IPS DF 4.7 (cell line): ENCODE data around the gene RAB9A.
A peak's percentile ranks its signal among the peaks of the same experiment; 100 is the strongest.
"Not testable (repeated sequence)": the region's sequence is repeated elsewhere in the genome, so short reads cannot be mapped to it uniquely, and the experiment has no call there.

Experiments used
- DNase-seq: peaks from one replicate; pipeline ENCODE4 v3.0.0-alpha.2; 2013; ENCODE audit warnings: low spot score; ENCODE audit errors: extremely low read depth

Gene RAB9A

DNA sequence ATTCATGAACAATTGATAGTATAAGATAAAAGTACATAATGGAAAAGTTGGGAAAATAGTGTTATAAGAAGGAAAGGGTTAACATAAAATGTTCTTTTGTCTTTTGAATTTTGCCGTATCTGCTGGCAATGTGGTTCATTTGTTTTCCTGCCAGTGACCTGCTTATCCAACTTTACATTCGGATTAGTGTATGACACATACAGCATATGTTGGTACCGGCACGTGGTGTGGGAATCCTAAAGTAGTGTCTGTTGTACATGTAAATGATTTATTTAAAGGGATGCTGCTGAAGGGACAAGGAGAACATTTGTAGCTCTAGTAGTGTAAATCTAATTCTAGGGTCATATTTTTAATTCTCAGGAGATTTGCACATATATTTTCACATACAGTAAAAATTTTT is 11.5 kb downstream of the RAB9A start:
- no peak for DNase-seq

- no peak for DNase-seq
These were observed 13.3 kb downstream of the RAB9A start for GRCh38 chrX:13702111-13702789.

GRCh38 chrX:13703135-13703534 is 14.2 kb downstream of the RAB9A start:
- no peak for DNase-seq

GRCh38 chrX:13703589-13703988 is 14.7 kb downstream of the RAB9A start:
- no peak for DNase-seq

GRCh38 chrX:13711141-13711540 is 22.2 kb downstream of the RAB9A start:
- DNase-seq: no peak

DNA sequence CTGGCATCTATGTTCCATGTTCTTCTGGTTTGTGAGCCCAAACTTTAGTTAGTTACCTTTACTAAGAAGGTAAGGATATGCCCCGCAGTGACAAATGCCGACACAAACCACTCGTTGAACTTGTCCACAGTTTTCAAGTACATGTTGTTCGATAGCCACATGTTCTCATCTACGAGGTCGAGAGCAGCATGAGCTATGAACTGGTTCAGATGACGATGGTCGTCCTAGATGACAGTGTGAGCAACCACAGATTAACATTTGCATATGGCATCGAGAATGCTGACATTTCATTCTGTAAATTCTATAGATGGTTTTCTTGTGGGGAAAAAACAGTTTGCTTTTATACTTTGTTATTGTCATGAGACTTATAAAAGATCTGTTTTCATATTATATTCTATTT is 27.5 kb downstream of the RAB9A start:
- no peak for DNase-seq

- no peak for DNase-seq
These were observed 28.0 kb downstream of the RAB9A start for GRCh38 chrX:13716905-13717304.

- DNase-seq: no peak
These were observed 29.0 kb downstream of the RAB9A start for GRCh38 chrX:13717700-13718472.

GRCh38 chrX:13719192-13719856 is 30.4 kb downstream of the RAB9A start:
- DNase-seq: no peak

GRCh38 chrX:13721371-13721770 is 32.4 kb downstream of the RAB9A start:
- no peak for DNase-seq

DNA sequence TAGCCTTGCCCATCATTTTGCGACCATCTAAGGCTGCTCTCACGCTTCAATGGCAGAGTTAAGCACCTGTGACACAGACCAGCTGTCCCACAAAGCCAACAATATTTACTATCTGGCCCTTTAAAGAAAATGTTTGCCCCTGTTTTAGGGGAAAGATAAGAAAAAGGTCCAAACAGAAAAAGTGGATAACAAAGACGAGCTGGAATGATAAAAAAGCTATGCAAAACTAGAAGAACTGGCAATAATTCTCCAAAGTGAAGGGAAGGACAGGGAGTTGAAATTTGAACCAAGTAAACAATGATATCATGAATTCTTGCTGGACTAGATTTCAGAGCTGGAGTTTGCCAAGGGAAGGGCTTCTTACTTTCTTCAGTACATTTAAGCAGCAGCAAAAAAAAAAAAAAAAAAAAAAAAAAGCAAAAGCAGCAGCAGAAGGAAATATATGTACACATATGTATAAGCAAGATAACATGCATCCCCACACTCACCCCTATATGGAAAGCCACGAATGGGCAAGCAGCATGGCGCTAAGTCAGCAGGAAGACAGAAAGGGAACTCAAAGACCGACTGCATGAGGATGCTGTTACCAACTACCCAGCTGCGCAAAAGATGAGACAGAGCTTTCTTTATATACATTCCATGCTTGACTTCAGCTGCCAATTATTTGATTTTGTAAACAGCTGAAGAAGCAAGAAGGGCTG is 33.0 kb downstream of the RAB9A start:
- no peak for DNase-seq

GRCh38 chrX:13724878-13725277 is 36.0 kb downstream of the RAB9A start:
- not testable (repeated sequence) for DNase-seq

DNA sequence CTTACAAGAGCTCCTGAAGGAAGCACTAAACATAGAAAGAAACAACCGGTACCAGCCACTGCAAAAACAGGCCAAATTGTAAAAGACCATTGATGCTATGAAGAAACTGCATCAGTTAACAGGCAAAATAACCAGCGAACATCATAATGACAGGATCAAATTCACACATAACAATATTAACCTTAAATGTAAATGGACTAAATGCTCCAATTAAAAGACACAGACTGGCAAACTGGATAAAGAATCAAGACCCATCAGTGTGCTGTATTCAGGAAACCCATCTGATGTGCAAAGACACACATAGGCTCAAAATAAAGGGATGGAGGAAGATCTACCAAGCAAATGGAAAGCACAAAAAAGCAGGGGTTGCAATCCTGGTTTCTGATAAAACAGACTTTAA is 37.7 kb downstream of the RAB9A start:
- not testable (repeated sequence) for DNase-seq

DNA sequence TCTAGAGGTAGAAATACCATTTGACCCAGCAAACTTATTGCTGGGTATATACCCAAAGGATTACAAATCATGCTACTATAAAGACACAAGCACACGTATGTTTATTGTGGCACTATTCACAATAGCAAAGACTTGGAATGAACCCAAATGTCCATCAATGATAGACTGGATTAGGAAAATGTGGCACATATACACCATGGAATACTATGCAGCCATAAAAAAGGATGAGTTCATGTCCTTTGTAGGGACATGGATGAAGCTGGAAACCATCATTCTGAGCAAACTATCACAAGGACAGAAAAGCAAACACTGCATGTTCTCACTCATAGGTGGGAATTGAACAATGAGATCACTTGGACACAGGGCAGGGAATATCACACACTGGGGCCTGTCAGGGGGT is 41.6 kb downstream of the RAB9A start:
- DNase-seq: not testable (repeated sequence)

DNA sequence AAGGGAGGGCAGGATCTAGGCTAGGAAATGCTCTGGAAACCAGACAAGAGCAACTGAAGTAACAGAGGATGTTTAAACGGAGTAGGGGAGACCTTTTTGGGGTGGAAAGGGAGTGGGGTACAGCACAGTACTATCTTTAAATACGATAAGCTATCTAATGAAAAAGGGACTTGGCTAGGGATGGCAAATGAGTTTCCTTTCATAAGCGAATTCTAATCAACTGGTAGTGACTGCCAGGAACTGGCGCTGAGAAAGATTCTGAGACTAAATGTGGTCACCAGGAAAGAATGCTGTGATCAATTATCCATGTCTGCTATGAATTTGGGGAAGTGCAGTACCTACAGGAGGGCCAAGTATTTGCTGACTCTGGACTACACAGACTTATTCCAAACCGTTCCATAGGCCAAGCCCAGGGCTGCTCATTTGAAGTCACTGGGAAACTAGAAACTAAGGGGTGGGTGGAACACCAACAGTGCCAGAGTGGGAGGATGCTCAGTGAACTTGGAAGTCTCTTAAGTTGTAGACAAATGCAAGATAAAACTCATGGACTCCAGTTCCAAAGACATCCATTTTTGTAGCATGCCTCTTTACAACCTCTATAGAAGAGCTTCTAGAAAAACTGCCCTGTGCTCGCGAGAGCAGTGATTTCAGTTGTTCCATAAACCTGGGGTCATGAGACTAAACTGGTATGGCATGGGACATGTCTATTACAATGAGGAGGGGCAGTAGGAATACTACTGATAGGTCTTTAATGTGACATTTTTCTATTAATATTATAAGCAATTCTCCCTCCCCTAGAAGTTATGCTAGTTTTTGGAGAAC is 43.5 kb downstream of the RAB9A start:
- DNase-seq: no peak

DNA sequence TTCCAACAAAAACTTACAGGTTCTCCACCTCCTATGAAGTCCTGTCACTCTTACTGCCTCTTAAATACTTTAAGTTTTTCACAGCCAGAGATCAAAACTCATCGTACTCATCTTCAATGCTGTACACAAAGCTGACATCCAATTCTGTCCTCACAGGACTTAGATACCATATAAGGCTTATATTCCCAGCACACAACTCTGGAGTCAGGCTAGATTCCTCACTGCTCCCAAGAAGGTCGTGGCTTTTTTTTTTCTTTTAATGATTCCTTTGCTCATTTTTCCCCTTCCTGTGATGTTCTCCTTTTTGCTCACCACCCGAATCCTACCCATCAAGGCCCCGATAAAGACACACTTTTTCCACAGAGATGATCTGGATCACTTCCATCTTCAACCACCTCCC is 44.6 kb downstream of the RAB9A start:
- no peak for DNase-seq

DNA sequence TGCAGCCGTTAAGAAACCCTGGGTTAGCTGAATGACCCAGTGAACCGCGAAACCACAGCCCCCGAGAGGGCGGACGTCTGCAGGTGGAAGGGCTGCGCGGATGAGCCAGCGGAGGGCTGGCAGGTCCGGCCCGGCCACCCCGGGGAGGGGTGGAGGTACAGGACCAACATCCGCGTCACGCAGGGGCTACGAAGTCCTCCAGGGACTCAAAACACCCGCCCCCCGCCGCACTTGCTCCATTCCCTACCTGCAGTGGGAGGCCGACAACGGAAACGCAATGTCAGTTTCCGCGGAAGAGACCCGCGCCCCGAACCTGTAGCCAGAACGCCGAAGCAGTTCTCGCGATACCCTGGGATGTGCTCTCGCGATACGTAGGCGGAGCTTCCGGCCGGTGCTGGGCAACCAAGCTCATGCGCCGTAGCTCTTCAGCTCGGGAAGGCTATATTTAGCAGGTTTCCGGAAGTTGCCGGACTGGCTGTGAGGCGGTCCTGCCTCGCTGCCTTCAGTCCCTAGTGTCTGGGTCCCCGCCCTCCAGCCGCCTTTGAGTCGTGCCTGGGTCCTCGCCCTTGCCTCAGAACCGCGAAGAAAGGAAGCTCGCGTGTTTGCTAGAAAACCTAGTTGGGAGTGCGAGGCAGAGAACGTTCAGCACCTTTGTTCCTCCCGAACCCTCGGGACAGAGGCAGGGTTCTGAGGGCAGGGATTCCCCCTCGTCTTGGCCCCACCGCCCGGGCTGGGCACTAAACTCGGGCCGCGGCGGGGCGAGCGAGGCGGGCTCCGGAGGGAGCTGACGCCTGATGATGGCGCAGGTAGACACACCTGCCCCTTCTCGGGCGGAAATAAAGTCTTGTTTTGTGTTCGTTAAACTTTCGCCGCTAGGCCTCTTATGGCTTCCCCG is 45.6 kb downstream of the RAB9A start, which contains the start of the genes OFD1 and TRAPPC2:
TSS of gene OFD1 (plus strand) at position 471 of the 895 bp plus-strand sequence. CDS start at position 795, 324 bp downstream.
TSS of gene TRAPPC2 (minus strand) at position 343 of the 895 bp plus-strand sequence. CDS start 14,657 bp downstream, outside the sequence.
- peak; percentile 75 for DNase-seq

DNA sequence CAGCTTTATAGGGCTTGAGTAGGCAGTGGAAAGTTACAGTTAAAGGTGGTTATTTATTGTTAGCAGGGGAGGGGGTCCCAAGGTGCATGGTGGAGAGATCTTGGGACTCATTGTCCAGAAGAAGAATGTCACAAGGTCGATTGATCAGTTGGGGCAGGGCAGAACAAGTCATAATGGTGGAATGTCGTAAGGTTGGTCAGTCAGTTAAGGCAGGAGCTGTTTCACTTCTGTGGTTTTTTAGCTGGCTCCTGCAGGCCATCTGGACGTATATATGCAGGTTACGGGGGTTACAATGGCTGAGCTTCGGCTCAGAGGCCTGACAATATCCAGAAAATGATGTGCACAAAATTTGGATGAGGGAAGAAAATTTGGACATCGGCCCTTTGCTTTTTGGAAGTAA is 52.8 kb downstream of the RAB9A start:
- DNase-seq: no peak

GRCh38 chrX:13742397-13743176 is 53.7 kb downstream of the RAB9A start:
- DNase-seq: no peak
